Measurements from ENCODE around the gene ZNF618.

- no peak for TF ChIP-seq EZH2 (IDR thresholded peaks at IDR 0.05; ENCODE audit: borderline replicate concordance, low read depth, low read length, poor library complexity, severe bottlenecking)
- TF ChIP-seq, protein P1, sequence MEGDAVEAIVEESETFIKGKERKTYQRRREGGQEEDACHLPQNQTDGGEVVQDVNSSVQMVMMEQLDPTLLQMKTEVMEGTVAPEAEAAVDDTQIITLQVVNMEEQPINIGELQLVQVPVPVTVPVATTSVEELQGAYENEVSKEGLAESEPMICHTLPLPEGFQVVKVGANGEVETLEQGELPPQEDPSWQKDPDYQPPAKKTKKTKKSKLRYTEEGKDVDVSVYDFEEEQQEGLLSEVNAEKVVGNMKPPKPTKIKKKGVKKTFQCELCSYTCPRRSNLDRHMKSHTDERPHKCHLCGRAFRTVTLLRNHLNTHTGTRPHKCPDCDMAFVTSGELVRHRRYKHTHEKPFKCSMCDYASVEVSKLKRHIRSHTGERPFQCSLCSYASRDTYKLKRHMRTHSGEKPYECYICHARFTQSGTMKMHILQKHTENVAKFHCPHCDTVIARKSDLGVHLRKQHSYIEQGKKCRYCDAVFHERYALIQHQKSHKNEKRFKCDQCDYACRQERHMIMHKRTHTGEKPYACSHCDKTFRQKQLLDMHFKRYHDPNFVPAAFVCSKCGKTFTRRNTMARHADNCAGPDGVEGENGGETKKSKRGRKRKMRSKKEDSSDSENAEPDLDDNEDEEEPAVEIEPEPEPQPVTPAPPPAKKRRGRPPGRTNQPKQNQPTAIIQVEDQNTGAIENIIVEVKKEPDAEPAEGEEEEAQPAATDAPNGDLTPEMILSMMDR (conservative IDR thresholded peaks at IDR 0.05; ENCODE audit: low read depth, low read length) = no peak
Measured at GRCh38 chr9:114096866-114097612, 220.9 kb downstream of the ZNF618 start.

Data from A673 (cell line).